K562 (cell line): ENCODE results near the gene DEDD. TPM values are rescaled to one million over a fixed set of nuclear protein-coding genes. Genes with fewer than 3 reads are reported as not detected.
A peak's percentile ranks its signal among the peaks of the same experiment; 100 is the strongest.

ENCODE experiments used
- C11orf30 ChIP-seq: fragments of 450-650 bp; IDR thresholded peaks from 2 replicates; pipeline ENCODE4 v1.6.1; 2016; ENCODE audit warnings: low read depth, mild to moderate bottlenecking
- CGGBP1 ChIP-seq: fragments of 250-450 bp; sonication (Bioruptor Pico); IDR thresholded peaks from 2 replicates; pipeline ENCODE4 v1.9.0; 2021; ENCODE audit warnings: mild to moderate bottlenecking
- E2F8 ChIP-seq: fragments of 450-650 bp; IDR thresholded peaks from 2 replicates; pipeline ENCODE4 v1.7.1; 2018; ENCODE audit warnings: mild to moderate bottlenecking, low read depth; ENCODE audit not compliant: partially characterized antibody
- ERF ChIP-seq: fragments of 450-650 bp; formaldehyde crosslinking; IDR thresholded peaks from 2 replicates; pipeline ENCODE4 v1.4.0; 2020; ENCODE audit warnings: mild to moderate bottlenecking, mixed read lengths
- FOS ChIP-seq: IDR thresholded peaks from 3 replicates; pipeline ENCODE4 v1.6.1; 2011; ENCODE audit not compliant: insufficient read length; ENCODE audit errors: extremely low read depth
- FOXA3 ChIP-seq, 2 experiments: fragments of 450-650 bp in 1 of 2; sonication (generic) in 1 of 2; formaldehyde crosslinking; IDR thresholded peaks in 1 of 2; conservative IDR thresholded peaks in 1 of 2; 2 replicates each; pipeline versions ENCODE4 v1.4.0 to v1.8.0; 2020 to 2022; ENCODE audit warnings: mild to moderate bottlenecking in 2 of 2, missing genetic modification reagents in 1 of 2
- FOXP1 ChIP-seq: sonication (generic); formaldehyde crosslinking; IDR thresholded peaks from 2 replicates; pipeline ENCODE4 v1.8.0; 2022; ENCODE audit warnings: mild to moderate bottlenecking, missing genetic modification reagents
- HINFP ChIP-seq: fragments of 450-650 bp; conservative IDR thresholded peaks from 2 replicates; pipeline ENCODE4 v1.6.1; 2016; ENCODE audit warnings: missing genetic modification characterization, low read depth, mild to moderate bottlenecking, control low read depth, missing compliant biosample characterization
- NFIC ChIP-seq: fragments of 450-650 bp; IDR thresholded peaks from 2 replicates; pipeline ENCODE4 v1.6.1; 2017; ENCODE audit warnings: mild to moderate bottlenecking, inconsistent platforms
- NKRF ChIP-seq: fragments of 450-650 bp; IDR thresholded peaks from 2 replicates; pipeline ENCODE4 v1.6.1; 2016; ENCODE audit warnings: borderline replicate concordance
- PCBP2 ChIP-seq: fragments of 200-400 bp; formaldehyde crosslinking; IDR thresholded peaks from 2 replicates; pipeline ENCODE4 v1.6.1; 2018; ENCODE audit warnings: low read length, low read depth, mild to moderate bottlenecking, moderate library complexity; ENCODE audit not compliant: poor library complexity, severe bottlenecking
- PRMT5 ChIP-seq: sonication (generic); formaldehyde crosslinking; IDR thresholded peaks from 2 replicates; pipeline ENCODE4 v1.5.0; 2020; ENCODE audit warnings: missing genetic modification reagents
- RBM25 ChIP-seq: fragments of 200-400 bp; formaldehyde crosslinking; IDR thresholded peaks from 2 replicates; pipeline ENCODE4 v1.6.1; 2018; ENCODE audit warnings: low read length, low read depth, moderate library complexity; ENCODE audit not compliant: severe bottlenecking
- XRCC5 ChIP-seq: fragments of 200-400 bp; formaldehyde crosslinking; IDR thresholded peaks from 2 replicates; pipeline ENCODE4 v1.6.1; 2017; ENCODE audit warnings: low read depth, mild to moderate bottlenecking, low read length
- ZMIZ1 ChIP-seq, 2 experiments: fragments of 150-350 bp in 1 of 2; IDR thresholded peaks; 2 replicates each; pipeline ENCODE4 v1.6.1; 2012 to 2016; ENCODE audit warnings: low read depth in 2 of 2, low read length in 2 of 2, mild to moderate bottlenecking in 1 of 2, moderate library complexity in 1 of 2
- ZNF121 ChIP-seq: sonication (generic); formaldehyde crosslinking; conservative IDR thresholded peaks from 2 replicates; pipeline ENCODE4 v1.8.0; 2022; ENCODE audit warnings: missing genetic modification reagents
- polyA plus RNA-seq, 8 experiments: library from polyadenylated mRNA; depleted of rRNA in 4 of 8; stranded (reverse) in 5 of 8; unstranded in 3 of 8; fragments of >200 nt; fragmentation: Nextera tagmentation in 2 of 8; fragmentation: Illumina TruSeq in 1 of 8; extraction: Ambion mirVana in 2 of 8; extraction: Trizol in 1 of 8; gene quantifications; 2 replicates each; pipeline versions ENCODE4 v1.2.1 to v1.2.3, GENCODE V29; 2011 to 2014; ENCODE audit warnings: inconsistent platforms in 1 of 8, missing spikeins in 1 of 8
- total RNA-seq, 7 experiments: library from RNA; depleted of rRNA in 6 of 7; stranded (reverse); fragments of >200 nt in 6 of 7; fragmentation: Illumina TruSeq in 2 of 7; extraction: Trizol in 2 of 7; gene quantifications; 2 replicates each; pipeline versions ENCODE4 v1.2.1 to v1.2.3, GENCODE V29; 2011 to 2021; ENCODE audit warnings: low replicate concordance in 1 of 7

Gene DEDD
- total and polyA plus RNA-seq, 9 of the 15 experiments (the other 6 are each of a cell fraction or from before 2014, with no cell fraction given): 11.6 to 41.0 (median 16.8) TPM

- TF ChIP-seq E2F8: no peak
- no peak for TF ChIP-seq RBM25
- TF ChIP-seq FOS: no peak
- TF ChIP-seq CGGBP1: no peak
- TF ChIP-seq FOXA3 (CRISPR knock-in tag; conservative IDR thresholded peaks at IDR 0.05 in 1 of 2, IDR thresholded peaks at IDR 0.05 in 1 of 2): peak in 1 of 2 experiments; percentile 36; a peak in 1 of 4 replicates
- TF ChIP-seq HINFP (tag): no peak
- TF ChIP-seq XRCC5: no peak; the same call in 1 of the 2 replicates
- TF ChIP-seq NFIC: peak; percentile 55
- peak; percentile 16; the same call in 1 of the 2 replicates for TF ChIP-seq FOXP1 (CRISPR knock-in tag)
- TF ChIP-seq ZMIZ1 (IDR thresholded peaks at IDR 0.05; ENCODE audit: low read depth in 2 of 2, low read length in 2 of 2): no peak
- TF ChIP-seq NKRF: peak; percentile 91
- TF ChIP-seq ZNF121: no peak
- TF ChIP-seq PCBP2: no peak
- no peak for TF ChIP-seq ERF (CRISPR knock-in tag)
- no peak for TF ChIP-seq PRMT5 (CRISPR knock-in tag)
- peak; percentile 62 for TF ChIP-seq C11orf30
Measured at GRCh38 chr1:161177112-161177935, 44.9 kb upstream of the DEDD start, which contains the start of gene B4GALT3 (continued).
